Measurements from ENCODE around the gene BRWD1.

The BRWD1 gene

GRCh38 chr21:39196310-39196709 is 117.1 kb downstream of the BRWD1 start:
- ATAC-seq = no peak

GRCh38 chr21:39193380-39193779 is 120.1 kb downstream of the BRWD1 start:
- ATAC-seq = no peak
- TF ChIP-seq BACH2 (CRISPR knock-in tag; IDR thresholded peaks at IDR 0.05; ENCODE audit: borderline replicate concordance) = no peak

More at GRCh38 chr21:39196310-39196709, 117.1 kb downstream of the BRWD1 start:
- TF ChIP-seq ARNTL (CRISPR knock-in tag; IDR thresholded peaks at IDR 0.05; ENCODE audit: borderline replicate concordance, low read depth) (no peak), ZFP3 (CRISPR knock-in tag; IDR thresholded peaks at IDR 0.05) (no peak)

- no peak for ATAC-seq
- no peak for TF ChIP-seq RARB (CRISPR knock-in tag; IDR thresholded peaks at IDR 0.05)
- TF ChIP-seq TOX (CRISPR knock-in tag; IDR thresholded peaks at IDR 0.05; ENCODE audit: borderline replicate concordance) = no peak
- TF ChIP-seq ZFP30 (CRISPR knock-in tag; IDR thresholded peaks at IDR 0.05) = no peak
- no peak for TF ChIP-seq BACH2 (CRISPR knock-in tag; IDR thresholded peaks at IDR 0.05; ENCODE audit: borderline replicate concordance)
- TF ChIP-seq ZNF8 (CRISPR knock-in tag; IDR thresholded peaks at IDR 0.05) = no peak
- no peak for TF ChIP-seq OSR1 (CRISPR knock-in tag; IDR thresholded peaks at IDR 0.05)
- TF ChIP-seq SNAI2 (CRISPR knock-in tag; IDR thresholded peaks at IDR 0.05) = no peak
- no peak for TF ChIP-seq ARNTL (CRISPR knock-in tag; IDR thresholded peaks at IDR 0.05; ENCODE audit: borderline replicate concordance, low read depth)
- TF ChIP-seq ISL1 (CRISPR knock-in tag; IDR thresholded peaks at IDR 0.05) = no peak
- TF ChIP-seq TCF4 (CRISPR knock-in tag; IDR thresholded peaks at IDR 0.05; ENCODE audit: borderline replicate concordance) = no peak
- TF ChIP-seq CREB5 (CRISPR knock-in tag; IDR thresholded peaks at IDR 0.05; ENCODE audit: low read depth) = no peak
- TF ChIP-seq PPARA (CRISPR knock-in tag; IDR thresholded peaks at IDR 0.05; ENCODE audit: borderline replicate concordance) = no peak
- TF ChIP-seq ESRRG (CRISPR knock-in tag; IDR thresholded peaks at IDR 0.05) = no peak
- no peak for TF ChIP-seq ZFP3 (CRISPR knock-in tag; IDR thresholded peaks at IDR 0.05)
- TF ChIP-seq ZNF70 (CRISPR knock-in tag; IDR thresholded peaks at IDR 0.05) = no peak
- TF ChIP-seq ZC3H10 (CRISPR knock-in tag; IDR thresholded peaks at IDR 0.05) = no peak
- TF ChIP-seq, protein P1, sequence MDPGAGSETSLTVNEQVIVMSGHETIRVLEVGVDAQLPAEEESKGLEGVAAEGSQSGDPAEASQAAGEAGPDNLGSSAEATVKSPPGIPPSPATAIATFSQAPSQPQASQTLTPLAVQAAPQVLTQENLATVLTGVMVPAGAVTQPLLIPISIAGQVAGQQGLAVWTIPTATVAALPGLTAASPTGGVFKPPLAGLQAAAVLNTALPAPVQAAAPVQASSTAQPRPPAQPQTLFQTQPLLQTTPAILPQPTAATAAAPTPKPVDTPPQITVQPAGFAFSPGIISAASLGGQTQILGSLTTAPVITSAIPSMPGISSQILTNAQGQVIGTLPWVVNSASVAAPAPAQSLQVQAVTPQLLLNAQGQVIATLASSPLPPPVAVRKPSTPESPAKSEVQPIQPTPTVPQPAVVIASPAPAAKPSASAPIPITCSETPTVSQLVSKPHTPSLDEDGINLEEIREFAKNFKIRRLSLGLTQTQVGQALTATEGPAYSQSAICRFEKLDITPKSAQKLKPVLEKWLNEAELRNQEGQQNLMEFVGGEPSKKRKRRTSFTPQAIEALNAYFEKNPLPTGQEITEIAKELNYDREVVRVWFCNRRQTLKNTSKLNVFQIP (CRISPR knock-in tag; IDR thresholded peaks at IDR 0.05; ENCODE audit: borderline replicate concordance, low read depth) = no peak
- no peak for TF ChIP-seq GLIS3 (CRISPR knock-in tag; IDR thresholded peaks at IDR 0.05)
- TF ChIP-seq, protein P2, sequence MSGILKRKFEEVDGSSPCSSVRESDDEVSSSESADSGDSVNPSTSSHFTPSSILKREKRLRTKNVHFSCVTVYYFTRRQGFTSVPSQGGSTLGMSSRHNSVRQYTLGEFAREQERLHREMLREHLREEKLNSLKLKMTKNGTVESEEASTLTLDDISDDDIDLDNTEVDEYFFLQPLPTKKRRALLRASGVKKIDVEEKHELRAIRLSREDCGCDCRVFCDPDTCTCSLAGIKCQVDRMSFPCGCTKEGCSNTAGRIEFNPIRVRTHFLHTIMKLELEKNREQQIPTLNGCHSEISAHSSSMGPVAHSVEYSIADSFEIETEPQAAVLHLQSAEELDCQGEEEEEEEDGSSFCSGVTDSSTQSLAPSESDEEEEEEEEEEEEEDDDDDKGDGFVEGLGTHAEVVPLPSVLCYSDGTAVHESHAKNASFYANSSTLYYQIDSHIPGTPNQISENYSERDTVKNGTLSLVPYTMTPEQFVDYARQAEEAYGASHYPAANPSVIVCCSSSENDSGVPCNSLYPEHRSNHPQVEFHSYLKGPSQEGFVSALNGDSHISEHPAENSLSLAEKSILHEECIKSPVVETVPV (CRISPR knock-in tag; IDR thresholded peaks at IDR 0.05) = no peak
- TF ChIP-seq ZNF565 (CRISPR knock-in tag; conservative IDR thresholded peaks at IDR 0.05; ENCODE audit: low read depth) = no peak
These were observed 123.4 kb downstream of the BRWD1 start for GRCh38 chr21:39189857-39190604.

- no peak for ATAC-seq
These were observed 124.8 kb downstream of the BRWD1 start for GRCh38 chr21:39188521-39189139.

More at GRCh38 chr21:39188521-39189139, 124.8 kb downstream of the BRWD1 start:
- no peak for TF ChIP-seq CSDC2 (CRISPR knock-in tag; IDR thresholded peaks at IDR 0.05)
- TF ChIP-seq ARNTL (CRISPR knock-in tag; IDR thresholded peaks at IDR 0.05; ENCODE audit: borderline replicate concordance, low read depth) = no peak
- no peak for TF ChIP-seq ZC3H10 (CRISPR knock-in tag; IDR thresholded peaks at IDR 0.05)
- TF ChIP-seq ESRRG (CRISPR knock-in tag; IDR thresholded peaks at IDR 0.05) = no peak
- TF ChIP-seq TSHZ2 (CRISPR knock-in tag; IDR thresholded peaks at IDR 0.05) = no peak
- TF ChIP-seq, protein P1 (CRISPR knock-in tag; IDR thresholded peaks at IDR 0.05; ENCODE audit: borderline replicate concordance, low read depth) = no peak

All from SK-N-SH treated with all-trans-retinoic acid at 6 μM for 48 hours (cell line).